Uterine smooth muscle cell (primary cell): ENCODE data around the gene MED16. TPM values are rescaled to one million over a fixed set of nuclear protein-coding genes. Genes with fewer than 3 reads are reported as not detected.

Experiments
- total RNA-seq: library from RNA; depleted of rRNA; stranded (reverse); fragments of >200 nt; gene quantifications from 2 replicates; pipeline ENCODE4 v1.2.3, GENCODE V29; 2014

The MED16 gene, protein sequence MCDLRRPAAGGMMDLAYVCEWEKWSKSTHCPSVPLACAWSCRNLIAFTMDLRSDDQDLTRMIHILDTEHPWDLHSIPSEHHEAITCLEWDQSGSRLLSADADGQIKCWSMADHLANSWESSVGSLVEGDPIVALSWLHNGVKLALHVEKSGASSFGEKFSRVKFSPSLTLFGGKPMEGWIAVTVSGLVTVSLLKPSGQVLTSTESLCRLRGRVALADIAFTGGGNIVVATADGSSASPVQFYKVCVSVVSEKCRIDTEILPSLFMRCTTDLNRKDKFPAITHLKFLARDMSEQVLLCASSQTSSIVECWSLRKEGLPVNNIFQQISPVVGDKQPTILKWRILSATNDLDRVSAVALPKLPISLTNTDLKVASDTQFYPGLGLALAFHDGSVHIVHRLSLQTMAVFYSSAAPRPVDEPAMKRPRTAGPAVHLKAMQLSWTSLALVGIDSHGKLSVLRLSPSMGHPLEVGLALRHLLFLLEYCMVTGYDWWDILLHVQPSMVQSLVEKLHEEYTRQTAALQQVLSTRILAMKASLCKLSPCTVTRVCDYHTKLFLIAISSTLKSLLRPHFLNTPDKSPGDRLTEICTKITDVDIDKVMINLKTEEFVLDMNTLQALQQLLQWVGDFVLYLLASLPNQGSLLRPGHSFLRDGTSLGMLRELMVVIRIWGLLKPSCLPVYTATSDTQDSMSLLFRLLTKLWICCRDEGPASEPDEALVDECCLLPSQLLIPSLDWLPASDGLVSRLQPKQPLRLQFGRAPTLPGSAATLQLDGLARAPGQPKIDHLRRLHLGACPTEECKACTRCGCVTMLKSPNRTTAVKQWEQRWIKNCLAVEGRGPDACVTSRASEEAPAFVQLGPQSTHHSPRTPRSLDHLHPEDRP
- total RNA-seq: 39.4 and 43.2 TPM in 2 replicates

DNA sequence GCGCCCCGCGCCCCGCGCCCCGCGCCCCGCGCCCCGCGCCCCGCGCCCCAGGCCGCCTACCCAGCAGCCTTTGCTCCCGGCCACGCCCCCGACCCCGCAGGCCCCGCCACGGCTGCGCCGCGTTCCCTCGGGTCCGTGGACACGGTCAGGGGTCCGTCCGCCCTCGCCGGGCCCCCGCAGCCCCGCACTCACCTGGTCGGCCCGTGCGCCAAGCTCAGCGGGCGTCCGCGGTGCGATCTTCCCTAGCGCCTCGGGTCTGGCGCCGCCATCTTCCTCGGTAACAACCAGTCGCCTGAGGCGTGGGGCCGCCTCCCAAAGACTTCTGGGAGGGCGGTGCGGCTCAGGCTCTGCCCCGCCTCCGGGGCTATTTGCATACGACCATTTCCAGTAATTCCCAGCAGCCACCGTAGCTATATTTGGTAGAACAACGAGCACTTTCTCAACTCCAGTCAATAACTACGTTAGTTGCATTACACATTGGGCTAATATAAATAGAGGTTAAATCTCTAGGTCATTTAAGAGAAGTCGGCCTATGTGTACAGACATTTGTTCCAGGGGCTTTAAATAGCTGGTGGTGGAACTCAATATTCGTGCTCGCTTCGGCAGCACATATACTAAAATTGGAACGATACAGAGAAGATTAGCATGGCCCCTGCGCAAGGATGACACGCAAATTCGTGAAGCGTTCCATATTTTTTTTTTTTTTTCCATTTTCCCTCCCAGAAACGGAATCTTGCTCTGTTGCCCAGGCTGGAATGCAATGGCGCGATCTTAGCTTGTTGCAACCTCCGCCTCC is at the start of gene MED16, which contains the start of gene RNU6-9:
Gene MED16, minus strand, starts transcription at position 294 of the 796 bp plus-strand sequence. CDS start 2,056 bp downstream, outside the sequence.
Gene RNU6-9, plus strand, starts transcription at position 591 of the 796 bp plus-strand sequence.

DNA sequence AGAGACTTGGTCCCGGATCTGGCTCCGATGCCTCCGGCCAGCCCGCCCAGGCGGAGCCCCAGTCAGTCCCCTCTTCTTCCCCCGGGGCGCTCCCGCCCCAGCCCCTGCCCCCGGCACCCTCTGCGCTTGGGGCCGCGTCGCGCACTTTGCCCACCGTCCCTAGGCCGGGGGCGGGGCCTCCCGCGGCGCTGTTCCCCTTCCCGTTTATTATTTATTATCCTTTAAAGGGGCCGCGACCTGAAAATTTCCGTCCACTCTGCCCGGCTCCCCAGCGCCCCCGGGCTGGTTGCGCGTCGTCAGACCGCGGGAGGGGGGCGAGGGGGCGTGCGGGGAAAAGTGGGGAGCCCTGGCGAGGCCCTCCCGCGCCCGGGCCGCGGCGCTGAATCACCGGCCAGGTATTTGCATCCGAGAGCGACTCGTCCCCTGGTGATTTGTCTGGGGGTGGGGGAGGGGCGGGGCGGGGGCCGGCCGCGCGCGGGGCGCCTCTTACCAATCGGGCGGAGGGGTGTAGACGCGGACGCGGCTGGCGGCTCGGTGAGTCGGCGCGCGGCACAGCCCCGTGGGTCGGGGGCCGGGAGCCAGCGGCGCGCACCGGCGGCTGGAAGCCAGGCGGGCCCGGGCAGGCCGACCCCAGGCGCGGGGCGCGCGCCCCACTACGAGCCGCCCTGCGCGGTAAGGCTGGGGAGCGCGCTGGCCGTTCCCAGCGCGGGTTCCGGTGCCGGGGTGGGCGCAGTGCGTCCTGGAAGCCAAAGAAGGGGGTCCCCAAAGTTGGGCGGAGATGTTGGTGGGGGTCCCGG is 32.7 kb upstream of the MED16 start, which contains the start of gene ARID3A:
Gene ARID3A, plus strand, starts transcription at position 510 of the 797 bp plus-strand sequence. CDS start 3,494 bp downstream, outside the sequence.

DNA sequence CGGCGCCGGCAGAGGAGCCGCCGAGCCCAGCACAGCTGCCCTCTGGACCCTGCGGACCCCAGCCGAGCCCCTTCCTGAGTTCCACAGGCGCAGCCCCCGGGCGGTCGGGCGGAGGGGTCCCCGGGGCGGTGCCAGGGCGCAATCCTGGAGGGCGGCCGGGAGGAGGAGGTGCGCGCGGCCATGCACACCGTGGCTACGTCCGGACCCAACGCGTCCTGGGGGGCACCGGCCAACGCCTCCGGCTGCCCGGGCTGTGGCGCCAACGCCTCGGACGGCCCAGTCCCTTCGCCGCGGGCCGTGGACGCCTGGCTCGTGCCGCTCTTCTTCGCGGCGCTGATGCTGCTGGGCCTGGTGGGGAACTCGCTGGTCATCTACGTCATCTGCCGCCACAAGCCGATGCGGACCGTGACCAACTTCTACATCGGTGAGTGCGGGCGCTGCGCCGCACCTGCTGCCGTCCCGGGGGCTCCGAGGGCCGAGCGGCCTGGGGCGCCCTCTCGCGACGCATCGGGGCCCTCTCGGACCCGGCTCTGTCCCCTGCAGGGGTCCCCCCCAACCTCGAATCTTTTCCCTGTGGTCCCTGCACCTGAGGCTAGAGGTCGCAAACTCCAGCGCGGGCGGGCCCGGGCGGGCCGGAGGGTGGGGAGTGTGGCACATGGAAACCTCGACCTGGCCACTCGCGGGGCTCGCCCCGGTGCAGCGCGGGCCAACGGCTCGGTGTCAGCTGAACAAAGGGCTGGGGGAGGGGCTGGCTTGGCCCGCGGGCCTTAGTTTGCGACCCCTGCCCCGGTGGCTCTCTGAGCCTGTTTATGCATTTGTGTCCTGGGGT is 24.6 kb upstream of the MED16 start, which contains the start of gene KISS1R:
Gene KISS1R, plus strand, starts transcription at position 11 of the 829 bp plus-strand sequence. Its CDS starts 170 bp downstream, at position 181.

DNA sequence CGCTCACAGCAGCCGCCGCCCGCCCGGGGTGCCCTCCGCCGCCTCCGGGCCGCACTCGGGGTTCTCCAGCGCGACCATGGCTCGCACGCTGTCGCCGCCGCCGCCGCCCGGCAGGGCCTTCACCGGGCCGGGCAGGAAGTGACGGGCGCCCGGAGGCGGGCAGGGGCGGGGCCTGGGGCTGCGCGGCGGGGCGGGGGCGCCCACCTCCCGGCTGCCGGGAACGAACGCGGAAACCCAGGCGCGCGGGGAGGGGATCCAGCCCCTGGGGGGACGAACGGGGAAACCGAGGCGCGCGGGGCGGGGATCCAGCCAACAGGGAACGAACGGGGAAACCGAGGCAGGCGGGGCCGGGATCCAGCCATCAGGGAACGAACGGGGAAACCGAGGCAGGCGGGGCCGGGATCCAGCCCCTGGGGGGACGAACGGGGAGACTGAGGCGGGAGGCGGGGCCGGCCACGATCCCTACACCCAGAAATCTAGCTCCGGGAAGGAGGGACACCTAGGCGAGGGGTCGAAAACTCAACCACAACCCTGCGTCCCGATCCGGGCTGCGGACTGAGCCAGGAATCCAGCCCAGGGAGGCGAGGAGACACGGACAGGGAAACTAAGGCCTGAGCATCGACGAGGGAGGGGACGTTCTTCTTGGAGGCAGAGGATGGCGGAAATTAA is 20.2 kb upstream of the MED16 start, which contains the start of gene R3HDM4:
Gene R3HDM4, minus strand, starts transcription at position 140 of the 669 bp plus-strand sequence. Its CDS starts 62 bp downstream, at position 78.

DNA sequence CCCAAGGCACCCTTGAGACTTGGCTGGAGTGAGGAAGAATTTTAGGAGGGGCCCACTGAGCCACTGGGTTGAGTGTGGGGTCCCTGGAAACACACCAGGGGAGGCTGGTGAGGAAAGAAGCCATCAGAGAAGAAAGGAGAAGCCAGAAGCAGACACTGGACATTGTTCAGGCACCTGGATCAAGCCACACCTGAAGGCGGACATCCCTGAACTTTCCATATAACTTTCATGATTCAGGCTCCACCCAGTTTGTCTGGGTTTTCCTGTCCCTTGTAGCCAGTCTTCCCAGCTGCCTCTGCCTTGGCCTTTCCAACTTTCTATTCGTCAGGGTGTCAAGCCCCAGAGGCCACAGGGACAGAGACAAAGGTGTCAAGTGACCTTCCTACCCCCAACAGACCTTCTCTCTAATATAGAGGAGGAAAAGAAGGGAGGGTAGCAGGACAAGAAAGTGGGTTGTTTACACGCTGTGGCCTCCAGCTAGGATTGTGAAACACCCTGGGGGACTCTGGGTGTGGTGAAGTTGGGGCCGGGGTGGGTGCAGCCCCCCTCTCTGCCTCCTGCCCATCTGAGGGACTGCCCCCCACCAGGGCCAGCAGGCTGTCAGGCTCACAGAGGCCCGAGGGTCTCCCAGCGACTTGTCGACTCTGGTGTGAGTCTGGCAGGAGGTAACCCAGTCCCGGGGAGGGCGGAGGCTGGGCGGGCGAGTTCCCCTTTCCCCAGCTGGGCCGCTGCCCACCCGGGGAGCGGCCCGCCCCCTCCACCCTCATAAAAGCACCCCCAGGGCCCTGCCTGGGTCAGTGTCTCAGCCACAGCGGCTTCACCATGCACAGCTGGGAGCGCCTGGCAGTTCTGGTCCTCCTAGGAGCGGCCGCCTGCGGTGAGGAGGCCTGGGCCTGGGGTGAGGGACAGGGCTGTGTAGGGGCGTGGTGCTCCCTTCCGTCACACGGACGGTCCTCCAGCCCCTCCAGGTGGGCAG is 33.8 kb downstream of the MED16 start, which contains the start of gene CFD:
Gene CFD, plus strand, starts transcription at position 797 of the 976 bp plus-strand sequence. Its CDS starts 26 bp downstream, at position 823.

DNA sequence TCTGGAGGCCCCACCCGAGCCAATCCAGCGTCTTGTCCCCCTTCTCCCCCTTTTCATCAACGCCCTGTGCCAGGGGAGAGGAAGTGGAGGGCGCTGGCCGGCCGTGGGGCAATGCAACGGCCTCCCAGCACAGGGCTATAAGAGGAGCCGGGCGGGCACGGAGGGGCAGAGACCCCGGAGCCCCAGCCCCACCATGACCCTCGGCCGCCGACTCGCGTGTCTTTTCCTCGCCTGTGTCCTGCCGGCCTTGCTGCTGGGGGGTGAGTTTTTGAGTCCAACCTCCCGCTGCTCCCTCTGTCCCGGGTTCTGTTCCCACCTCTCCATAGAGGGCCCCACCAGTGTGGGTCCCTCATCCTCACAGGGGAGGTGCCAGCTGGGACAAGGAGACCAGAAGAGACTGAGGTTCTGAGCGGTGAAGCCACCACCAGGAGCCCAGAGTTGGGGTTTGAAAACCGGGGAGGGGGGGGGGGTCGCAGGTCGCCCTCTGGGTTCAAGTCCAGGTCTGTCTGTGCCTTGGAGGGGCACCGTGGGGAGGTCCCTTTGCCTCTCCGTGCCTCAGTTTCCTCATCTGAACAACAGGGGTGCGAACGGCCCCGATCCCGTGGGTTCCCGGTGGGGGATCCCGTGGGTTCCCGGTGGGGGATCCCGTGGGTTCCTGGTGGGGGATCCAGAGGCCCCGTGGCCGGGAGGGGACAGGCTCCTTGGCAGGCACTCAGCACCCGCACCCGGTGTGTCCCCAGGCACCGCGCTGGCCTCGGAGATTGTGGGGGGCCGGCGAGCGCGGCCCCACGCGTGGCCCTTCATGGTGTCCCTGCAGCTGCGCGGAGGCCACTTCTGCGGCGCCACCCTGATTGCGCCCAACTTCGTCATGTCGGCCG is 40.6 kb downstream of the MED16 start, which contains the start of gene ELANE:
Gene ELANE, plus strand, starts transcription at position 168 of the 878 bp plus-strand sequence. Its CDS starts 26 bp downstream, at position 194.

DNA sequence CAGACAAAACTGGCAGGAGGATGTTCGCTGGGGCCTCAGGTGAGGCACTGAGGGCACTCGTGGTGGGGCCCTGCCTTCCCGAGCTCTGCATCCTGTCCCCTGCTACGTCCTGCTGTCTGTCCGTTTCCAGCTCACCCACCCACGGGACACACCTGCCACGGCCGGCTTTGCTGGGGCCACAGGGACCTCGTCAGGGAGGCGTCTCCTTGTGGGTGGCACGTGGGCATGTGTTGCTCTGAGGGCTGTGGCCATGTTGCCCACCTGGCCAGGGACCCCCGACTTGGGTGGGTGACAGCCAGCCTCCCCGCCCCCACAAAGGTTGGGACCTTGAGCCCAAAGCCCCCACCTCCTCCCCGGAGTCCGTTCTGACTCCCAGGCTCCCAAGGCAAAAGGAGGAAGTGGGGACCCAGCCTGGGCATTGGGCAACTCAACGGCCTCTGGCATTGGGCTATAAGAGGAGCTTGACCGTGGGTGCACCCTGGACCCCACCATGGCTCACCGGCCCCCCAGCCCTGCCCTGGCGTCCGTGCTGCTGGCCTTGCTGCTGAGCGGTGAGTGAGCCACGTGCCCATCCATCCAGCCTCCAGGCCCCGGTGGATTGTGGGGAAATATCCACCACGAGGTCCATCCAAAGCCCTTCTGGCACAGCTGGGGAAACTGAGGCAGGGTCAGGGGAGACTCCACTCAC is 52.3 kb downstream of the MED16 start, which contains the start of gene PRTN3:
Gene PRTN3, plus strand, starts transcription at position 481 of the 688 bp plus-strand sequence. Its CDS starts 10 bp downstream, at position 491.

DNA sequence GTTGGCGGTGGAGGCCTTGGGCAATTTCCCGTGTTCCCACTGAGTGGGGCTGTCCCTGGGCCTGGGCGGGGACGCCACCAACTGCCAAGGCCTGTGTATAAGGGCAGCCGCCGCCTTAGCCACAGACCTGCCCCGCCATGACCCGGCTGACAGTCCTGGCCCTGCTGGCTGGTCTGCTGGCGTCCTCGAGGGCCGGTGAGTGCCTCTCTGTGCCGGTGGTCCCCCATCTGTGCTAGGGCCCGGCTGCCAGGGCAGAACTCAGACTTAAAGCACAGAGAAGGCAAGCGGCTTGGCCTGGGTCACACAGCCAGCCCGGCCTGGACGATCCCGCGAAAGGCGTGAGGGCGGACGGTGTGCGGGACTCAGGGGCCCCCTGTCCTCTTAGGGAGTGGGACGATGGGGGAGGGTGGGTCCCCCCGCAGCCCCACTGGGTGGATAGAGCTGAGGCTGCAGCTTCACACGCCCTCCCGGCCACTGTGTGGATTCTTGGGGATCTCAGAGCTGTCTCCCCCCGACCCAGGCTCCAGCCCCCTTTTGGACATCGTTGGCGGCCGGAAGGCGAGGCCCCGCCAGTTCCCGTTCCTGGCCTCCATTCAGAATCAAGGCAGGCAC is 65.2 kb downstream of the MED16 start, which contains the start of gene AZU1:
Gene AZU1, plus strand, starts transcription at position 128 of the 612 bp plus-strand sequence. Its CDS starts 10 bp downstream, at position 138.

DNA sequence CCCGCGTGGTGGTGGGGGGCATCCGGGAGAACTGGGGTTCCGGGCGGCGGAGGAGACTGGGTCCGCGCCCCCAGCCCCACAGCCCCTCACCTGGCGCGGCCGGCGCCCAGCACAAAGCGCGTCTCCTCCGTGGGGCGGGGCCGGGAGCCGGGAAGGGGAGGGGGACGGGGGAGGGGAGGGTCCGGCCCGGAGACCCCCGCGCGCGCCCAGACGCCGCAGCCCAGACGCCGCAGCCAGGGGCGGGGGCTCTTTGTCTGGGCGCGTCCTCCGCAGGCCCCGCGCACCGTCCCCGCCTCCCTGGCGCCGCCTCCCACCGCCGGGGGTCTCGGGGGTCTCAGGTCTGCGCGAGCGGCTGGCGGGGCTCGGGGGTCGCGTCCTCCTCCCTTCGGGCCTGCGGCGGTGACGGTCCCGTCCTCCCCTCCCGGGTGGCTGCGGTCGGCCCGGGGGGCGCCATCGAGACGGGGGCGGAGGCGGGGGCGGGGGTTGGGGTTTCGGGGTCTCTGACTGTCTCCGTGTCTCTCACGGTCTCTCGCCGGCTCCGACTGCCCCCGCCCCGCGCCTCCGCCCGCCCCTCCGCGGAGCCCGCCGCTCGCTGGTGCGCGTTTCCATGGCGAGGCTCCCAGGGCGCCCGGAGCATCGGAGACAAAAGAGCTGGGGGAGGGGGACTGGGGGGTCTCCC is 71.0 kb downstream of the MED16 start, which contains the start of gene PLPPR3:
Gene PLPPR3, minus strand, starts transcription at position 131 of the 679 bp plus-strand sequence. CDS start 396 bp downstream, outside the sequence.

Other genes with a start within 250 kb of the MED16 start
- 12.7 and 26.1 TPM in 2 replicates for gene RNF126, start 230.0 kb downstream of the MED16 start, total RNA-seq
- 19.7 and 88.4 TPM in 2 replicates for gene FSTL3, start 216.8 kb downstream of the MED16 start, total RNA-seq
- not detected in 2 replicates for gene PRSS57, start 197.7 kb downstream of the MED16 start, total RNA-seq
- gene PALM, start 184.3 kb downstream of the MED16 start, total RNA-seq: 2.1 and 3.5 TPM in 2 replicates
- gene MISP, start 142.1 kb downstream of the MED16 start, total RNA-seq: 0.12 TPM in 1 of 2 replicates, not detected in the other
- 77.0 and 125 TPM in 2 replicates for gene PTBP1, start 95.7 kb downstream of the MED16 start, total RNA-seq
- 0.12 TPM in 1 of 2 replicates, not detected in the other for gene PLPPR3, start 71.2 kb downstream of the MED16 start, total RNA-seq
- not detected in 2 replicates for gene AZU1, start 65.3 kb downstream of the MED16 start, total RNA-seq
- gene PRTN3, start 52.2 kb downstream of the MED16 start, total RNA-seq: not detected in 2 replicates
- not detected in 2 replicates for gene ELANE, start 40.9 kb downstream of the MED16 start, total RNA-seq
- 1.00 and 7.1 TPM in 2 replicates for gene CFD, start 33.5 kb downstream of the MED16 start, total RNA-seq
- gene RNU6-9, start 297 bp upstream of the MED16 start, total RNA-seq: not detected in 2 replicates
- 15.4 and 20.9 TPM in 2 replicates for gene R3HDM4, start 20.0 kb upstream of the MED16 start, total RNA-seq
- gene KISS1R, start 24.1 kb upstream of the MED16 start, total RNA-seq: not detected in 2 replicates
- 15.5 and 18.6 TPM in 2 replicates for gene ARID3A, start 32.8 kb upstream of the MED16 start, total RNA-seq
- gene WDR18, start 91.2 kb upstream of the MED16 start, total RNA-seq: 58.9 and 69.8 TPM in 2 replicates
- gene GRIN3B, start 107.2 kb upstream of the MED16 start, total RNA-seq: 0.50 TPM in 1 of 2 replicates, not detected in the other
- gene TMEM259, start 127.9 kb upstream of the MED16 start, total RNA-seq: 66.4 and 71.5 TPM in 2 replicates
- not detected in 2 replicates for gene RNU6-2, start 128.3 kb upstream of the MED16 start, total RNA-seq
- 133 and 210 TPM in 2 replicates for gene CNN2, start 133.4 kb upstream of the MED16 start, total RNA-seq
- 2.7 and 3.0 TPM in 2 replicates for gene ABCA7, start 146.9 kb upstream of the MED16 start, total RNA-seq
- gene ARHGAP45, start 174.0 kb upstream of the MED16 start, total RNA-seq: 0.77 and 0.87 TPM in 2 replicates
- gene POLR2E, start 202.2 kb upstream of the MED16 start, total RNA-seq: 82.0 and 138 TPM in 2 replicates
- gene GPX4, start 210.8 kb upstream of the MED16 start, total RNA-seq: 165 and 232 TPM in 2 replicates